Endothelial cell of umbilical vein (primary cell): Measurements from ENCODE around the gene MALL. TPM values are rescaled to one million over a fixed set of nuclear protein-coding genes. Genes with fewer than 3 reads are reported as not detected.
"Not testable (repeated sequence)": the region's sequence is repeated elsewhere in the genome, so short reads cannot be mapped to it uniquely, and the experiment has no call there.

Experiments
- BruUV-seq: library from RNA; stranded (reverse); fragments of 400-500 nt; replicated peaks from 2 replicates; lab custom pipeline; 2021; lab: Mats Ljungman, UMichigan
- CTCF ChIA-PET: fragments of 300-600, 350-600 bp; sonication (Branson Sonifier 250); formaldehyde crosslinking; loops from one replicate; lab custom pipeline; 2021; ENCODE audit warnings: antibody characterized with exemption, inconsistent platforms; lab: Charles Lee
- POLR2A ChIA-PET: fragments of 300-600, 350-600 bp; sonication (Branson Sonifier 250); formaldehyde crosslinking; loops from one replicate; lab custom pipeline; 2021; ENCODE audit warnings: antibody characterized with exemption, inconsistent platforms; lab: Charles Lee
- DNase-seq: peaks from one replicate; pipeline ENCODE4 v3.0.0-alpha.2; 2011; ENCODE audit warnings: low read depth, low spot score
- FAIRE-seq: peaks from 2 replicates; lab custom pipeline; 2011; peaks lifted over from hg19 to GRCh38; lab: Jason Lieb, UNC
- H2AFZ ChIP-seq: 2 replicates; pipeline ENCODE4 v1.6.0; 2012; ENCODE audit warnings: low read depth, low read length, control low read depth, inconsistent platforms
- H3K27ac ChIP-seq: 2 replicates; pipeline ENCODE4 v1.5.1; 2011; ENCODE audit warnings: low read depth, mild to moderate bottlenecking, control low read depth, low read length, moderate library complexity; ENCODE audit not compliant: insufficient read depth
- H3K27me3 ChIP-seq, 2 experiments: 2 replicates each; pipeline versions ENCODE4 v1.6.0 to v1.6.1; 2011; ENCODE audit warnings: low read length in 2 of 2, mixed read lengths in 1 of 2; ENCODE audit not compliant: control insufficient read depth in 2 of 2, insufficient read depth in 2 of 2
- H3K36me3 ChIP-seq, 2 experiments: 2 replicates in 1 of 2; 3 replicates in 1 of 2; pipeline ENCODE4 v1.5.1; 2011; ENCODE audit warnings: low read length in 2 of 2, mild to moderate bottlenecking in 1 of 2, moderate library complexity in 1 of 2; ENCODE audit not compliant: control insufficient read depth in 2 of 2, insufficient read depth in 2 of 2; ENCODE audit errors: extremely low read depth in 1 of 2
- H3K4me1 ChIP-seq: 3 replicates; pipeline ENCODE4 v1.5.1; 2011; ENCODE audit warnings: mild to moderate bottlenecking, low read length; ENCODE audit not compliant: control insufficient read depth, insufficient read depth; ENCODE audit errors: extremely low read depth
- H3K4me2 ChIP-seq: 2 replicates; pipeline ENCODE4 v1.6.1; 2011; ENCODE audit warnings: low read length, control low read depth, mixed read lengths; ENCODE audit not compliant: insufficient read depth
- H3K4me3 ChIP-seq, 3 experiments: fragments of 200-600 bp in 1 of 3; sonication (generic), shearing (Covaris generic) in 1 of 3; replicated peaks in 1 of 3; 2 replicates each; pipeline ENCODE4 v1.5.1; 2011 to 2016; ENCODE audit warnings: control low read depth in 3 of 3, low read length in 3 of 3, mild to moderate bottlenecking in 2 of 3, inconsistent platforms in 1 of 3, low read depth in 1 of 3, moderate library complexity in 1 of 3; ENCODE audit not compliant: insufficient read depth in 1 of 3
- H3K79me2 ChIP-seq: 2 replicates; pipeline ENCODE4 v1.6.0; 2012; ENCODE audit warnings: low read length, inconsistent platforms; ENCODE audit not compliant: control insufficient read depth, insufficient read depth
- H3K9ac ChIP-seq: replicated peaks from 2 replicates; pipeline ENCODE3; 2011; ENCODE audit warnings: low read length, control low read depth; ENCODE audit not compliant: insufficient read depth; ENCODE audit errors: extremely low read depth
- H3K9me1 ChIP-seq: replicated peaks from 3 replicates; pipeline ENCODE4 v1.6.0; 2011; ENCODE audit warnings: mild to moderate bottlenecking, low read length; ENCODE audit not compliant: control insufficient read depth, insufficient read depth; ENCODE audit errors: extremely low read depth
- H3K9me3 ChIP-seq: replicated peaks from 2 replicates; pipeline ENCODE4 v1.5.1; 2012; ENCODE audit warnings: low read length, inconsistent platforms; ENCODE audit not compliant: control insufficient read depth, insufficient read depth
- H4K20me1 ChIP-seq: replicated peaks from 2 replicates; pipeline ENCODE3; 2011; ENCODE audit warnings: mild to moderate bottlenecking, low read length; ENCODE audit not compliant: control insufficient read depth, insufficient read depth; ENCODE audit errors: extremely low read depth
- dilution Hi-C: fragments of 300-500 bp; cut with MboI; formaldehyde crosslinking; loops from one replicate; pipeline ENCODE4 v1.15.0; 2019; ENCODE audit warnings: low sequenced_read_pairs; ENCODE audit not compliant: extremely low pct_ligation_motif_present
- intact Hi-C: fragments of 100-400 bp; cut with micrococcal nuclease; formaldehyde crosslinking; loops from one replicate; pipeline ENCODE4 v1.10.0; 2022
- polyA plus RNA-seq, 4 experiments: library from polyadenylated mRNA; depleted of rRNA in 3 of 4; stranded (reverse) in 3 of 4; unstranded in 1 of 4; fragments of >200 nt; gene quantifications; 2 replicates each; pipeline versions ENCODE4 v1.2.1 to v1.2.3, GENCODE V29; 2011 to 2012; ENCODE audit warnings: missing spikeins in 1 of 4
- total RNA-seq: library from RNA; stranded (reverse); gene quantifications from 2 replicates; pipeline ENCODE4 v1.2.3, GENCODE V29; 2021

The MALL gene
- total and polyA plus RNA-seq, 2 donors (not counting 3 experiments of a cell fraction or from before 2014, with no cell fraction given) = 31.5 to 114 TPM

GRCh38 chr2:110047225-110047624 lies 68.4 kb downstream of the MALL start:
- dilution Hi-C loops, FAIRE-seq, H3K9me1 ChIP-seq, intact Hi-C loops, H3K27ac ChIP-seq, BruUV-seq, H3K9ac ChIP-seq, H3K36me3 ChIP-seq, H3K79me2 ChIP-seq, H3K4me2 ChIP-seq, H3K27me3 ChIP-seq, H3K9me3 ChIP-seq, H4K20me1 ChIP-seq, POLR2A ChIA-PET, DNase-seq, H3K4me3 ChIP-seq, H2AFZ ChIP-seq, CTCF ChIA-PET, H3K4me1 ChIP-seq: not testable (repeated sequence)

- DNase-seq, H4K20me1 ChIP-seq, H3K36me3 ChIP-seq, H3K4me2 ChIP-seq, intact Hi-C loops, H3K79me2 ChIP-seq, CTCF ChIA-PET, FAIRE-seq, H3K27ac ChIP-seq, H2AFZ ChIP-seq, BruUV-seq, H3K4me3 ChIP-seq, H3K27me3 ChIP-seq, H3K9ac ChIP-seq, H3K9me1 ChIP-seq, H3K9me3 ChIP-seq, dilution Hi-C loops, POLR2A ChIA-PET, H3K4me1 ChIP-seq: not testable (repeated sequence)
Measured at GRCh38 chr2:110041941-110042660, 73.5 kb downstream of the MALL start.

- H2AFZ ChIP-seq, H3K4me3 ChIP-seq, H3K4me2 ChIP-seq, POLR2A ChIA-PET, FAIRE-seq, H3K27me3 ChIP-seq, dilution Hi-C loops, H3K4me1 ChIP-seq, BruUV-seq, H3K9me3 ChIP-seq, H3K9ac ChIP-seq, CTCF ChIA-PET, DNase-seq, H4K20me1 ChIP-seq, H3K9me1 ChIP-seq, H3K36me3 ChIP-seq, H3K27ac ChIP-seq, H3K79me2 ChIP-seq, intact Hi-C loops: not testable (repeated sequence)
Measured at GRCh38 chr2:110037336-110037735, 78.3 kb downstream of the MALL start.

DNA sequence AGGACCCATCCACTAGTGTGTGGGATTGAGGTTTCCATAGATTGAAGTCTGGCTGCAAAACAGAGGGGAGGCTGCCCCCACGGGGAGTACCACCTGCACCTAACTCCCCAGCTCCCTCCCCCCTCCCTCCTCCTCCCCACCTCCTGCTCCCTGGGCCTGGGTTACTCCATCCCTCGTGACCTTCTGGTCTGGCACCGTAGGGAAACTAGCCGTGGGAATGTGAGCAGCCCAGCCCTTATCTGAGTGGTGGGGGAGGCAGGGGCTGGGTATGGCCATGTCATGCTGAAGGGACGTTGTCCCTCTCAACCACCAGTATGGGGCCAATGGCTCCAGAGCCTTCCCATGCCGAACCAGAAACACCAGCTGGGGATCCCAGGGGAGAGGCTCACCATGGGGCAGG lies 80.2 kb downstream of the MALL start:
- BruUV-seq, H3K9ac ChIP-seq: not testable (repeated sequence)

More for the DNA sequence above, 80.2 kb downstream of the MALL start:
- DNase-seq, H3K9me3 ChIP-seq, FAIRE-seq, H3K79me2 ChIP-seq, H3K4me1 ChIP-seq, dilution Hi-C loops, intact Hi-C loops, H3K36me3 ChIP-seq, POLR2A ChIA-PET, H3K27ac ChIP-seq, CTCF ChIA-PET, H3K9me1 ChIP-seq, H4K20me1 ChIP-seq, H3K4me2 ChIP-seq, H2AFZ ChIP-seq, H3K27me3 ChIP-seq, H3K4me3 ChIP-seq: not testable (repeated sequence)
